GM19372 (cell line): Measurements from ENCODE around the gene SHISA7.
"Not testable (repeated sequence)": the region's sequence is repeated elsewhere in the genome, so short reads cannot be mapped to it uniquely, and the experiment has no call there.

Source experiments
- ATAC-seq: cut with Tn5 transposase; IDR thresholded peaks from one replicate; pipeline ENCODE4 v1.9.1; 2021; ENCODE audit warnings: mild to moderate bottlenecking, low read depth, moderate library complexity; ENCODE audit not compliant: unreplicated experiment

Gene SHISA7

GRCh38 chr19:55423225-55424005 is 19.7 kb downstream of the SHISA7 start:
- ATAC-seq = no peak

- ATAC-seq = not testable (repeated sequence)
These were observed 21.8 kb downstream of the SHISA7 start for GRCh38 chr19:55421281-55421680.

- no peak for ATAC-seq
These were observed 23.4 kb downstream of the SHISA7 start for GRCh38 chr19:55419624-55420236.

DNA sequence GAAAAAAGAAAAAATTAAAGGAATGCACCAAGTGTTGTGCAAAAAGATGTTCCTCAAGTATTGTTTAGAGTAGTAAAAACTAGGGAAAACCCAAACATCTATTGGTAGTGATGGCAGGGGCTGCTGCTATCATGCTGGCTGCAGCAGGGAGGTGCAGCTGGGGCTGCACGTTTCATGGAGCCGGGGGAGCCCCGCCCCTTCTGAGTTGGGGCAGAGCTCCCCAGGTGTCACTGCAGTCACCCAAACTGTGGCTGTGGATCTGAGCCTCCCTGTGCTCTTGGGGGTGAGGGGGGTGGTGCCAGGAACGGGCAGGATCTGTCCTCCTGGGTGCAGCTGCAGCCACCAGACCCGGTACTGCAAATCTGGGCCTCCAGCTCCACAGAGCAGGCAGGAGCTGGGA is 24.0 kb downstream of the SHISA7 start:
- ATAC-seq = no peak

DNA sequence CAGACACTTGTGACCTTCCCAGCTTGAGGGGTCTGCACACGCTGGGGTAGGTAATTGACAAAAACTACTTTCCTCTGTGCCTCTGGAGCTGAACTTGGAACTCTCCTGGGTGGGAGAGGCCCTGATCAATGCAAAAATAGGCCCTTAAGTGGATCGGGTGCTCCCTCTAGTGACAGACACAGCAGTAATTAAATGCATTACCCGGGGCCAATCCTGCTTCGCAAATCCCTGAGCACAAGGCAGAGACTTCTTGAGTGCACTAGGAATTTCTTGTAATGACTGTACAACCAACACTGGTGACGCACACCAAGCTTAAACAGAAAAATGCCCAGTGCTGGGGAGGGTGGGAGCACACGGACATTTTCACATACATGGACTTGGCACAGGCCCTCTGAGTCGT is 24.9 kb downstream of the SHISA7 start:
- no peak for ATAC-seq

- no peak for ATAC-seq
These were observed 32.9 kb downstream of the SHISA7 start for GRCh38 chr19:55410168-55410567.

DNA sequence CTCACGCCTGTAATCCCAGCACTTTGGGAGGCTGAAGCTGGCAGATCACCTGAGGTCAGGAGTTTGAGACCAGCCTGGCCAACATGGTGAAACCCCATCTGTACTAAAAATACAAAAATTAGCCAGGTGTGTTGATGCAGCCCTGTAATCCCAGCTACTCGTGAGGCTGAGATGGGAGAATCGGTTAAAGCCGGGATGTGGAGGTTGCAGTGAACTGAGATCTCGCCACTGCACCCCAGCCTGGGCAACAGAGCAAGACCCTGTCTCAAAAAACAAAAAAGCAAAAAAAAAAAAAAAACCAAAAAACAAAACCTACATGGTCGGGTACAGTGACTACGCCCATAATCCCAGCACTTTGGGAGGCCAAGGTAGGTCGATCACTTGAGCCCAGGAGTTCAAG is 33.9 kb downstream of the SHISA7 start:
- ATAC-seq = not testable (repeated sequence)

DNA sequence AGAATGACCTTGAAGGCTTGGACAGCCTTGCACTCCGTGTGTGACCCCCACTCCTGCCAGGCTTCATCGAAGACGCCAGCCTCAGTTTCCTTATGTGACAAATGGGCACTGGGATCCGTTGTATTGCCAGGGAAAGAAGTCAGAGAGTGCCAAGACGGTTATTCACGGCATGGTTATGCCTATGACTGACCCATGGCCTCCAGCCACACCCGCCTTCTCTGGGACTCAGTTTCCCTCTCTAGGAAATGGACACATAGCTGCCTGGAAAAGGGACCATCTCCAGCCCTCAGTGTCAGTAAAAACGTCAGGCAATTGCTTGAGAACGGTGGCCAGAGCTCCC is 34.6 kb downstream of the SHISA7 start:
- ATAC-seq = no peak

- peak; percentile 72 for ATAC-seq
These were observed 35.1 kb downstream of the SHISA7 start for GRCh38 chr19:55407800-55408532.

DNA sequence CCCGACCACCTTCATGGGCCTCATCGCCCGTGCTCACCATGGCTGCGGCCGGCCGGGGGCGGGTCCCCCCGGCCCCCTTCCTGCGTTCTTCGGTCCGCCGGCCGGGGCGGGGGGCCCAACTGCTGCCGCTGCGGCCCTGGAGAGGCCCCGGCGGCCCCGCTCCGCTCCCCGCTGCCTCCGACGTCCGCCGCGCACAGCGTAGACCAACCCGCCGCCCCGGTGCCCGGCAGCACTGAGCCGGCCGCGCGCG is 35.6 kb downstream of the SHISA7 start, which contains the start of gene UBE2S:
TSS of gene UBE2S (minus strand) at position 239 of the 250 bp plus-strand sequence. CDS start at position 40, 199 bp downstream.
- ATAC-seq = not testable (repeated sequence)

GRCh38 chr19:55406826-55407549 is 36.1 kb downstream of the SHISA7 start:
- no peak for ATAC-seq

GRCh38 chr19:55406091-55406825 is 36.8 kb downstream of the SHISA7 start:
- no peak for ATAC-seq

DNA sequence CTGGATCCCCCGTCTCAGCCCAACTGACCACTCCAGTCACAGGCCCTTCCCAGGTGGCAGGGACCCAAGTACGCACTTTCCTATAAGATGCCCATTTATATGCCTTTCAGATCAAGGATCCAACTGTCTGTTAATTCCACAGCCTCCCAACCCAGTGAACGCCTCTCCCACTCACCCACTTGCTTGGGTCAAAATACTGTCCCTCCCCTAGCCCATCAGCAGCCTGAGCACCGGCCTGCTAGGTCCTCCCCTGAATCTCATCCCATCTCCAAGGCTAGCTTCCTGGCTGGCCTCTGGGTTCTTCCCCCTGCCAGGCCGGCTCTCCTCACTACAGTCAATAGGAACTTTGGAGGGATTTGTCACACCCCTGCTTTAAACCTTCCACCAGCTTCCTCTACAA is 37.5 kb downstream of the SHISA7 start:
- no peak for ATAC-seq

DNA sequence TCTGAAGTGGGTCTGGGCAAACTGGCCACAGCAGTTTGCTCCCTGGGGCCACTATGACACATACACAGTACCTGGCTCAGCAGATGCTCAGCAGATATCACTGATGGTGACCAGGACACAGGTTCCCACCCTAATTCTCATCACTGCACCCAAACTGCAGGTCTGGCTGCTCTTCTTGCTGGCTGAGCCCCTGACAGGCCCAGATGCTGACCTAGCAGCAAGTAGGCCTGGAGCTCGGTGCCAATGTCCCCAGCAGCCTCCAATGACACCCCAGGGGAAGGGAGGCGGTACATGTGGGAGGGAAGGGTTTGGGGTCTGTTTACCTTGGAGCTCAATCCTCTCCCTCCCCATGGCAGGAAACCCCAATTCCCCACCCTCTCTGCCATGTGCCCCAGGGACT is 40.6 kb downstream of the SHISA7 start:
- ATAC-seq = no peak

- ATAC-seq = not testable (repeated sequence)
These were observed 41.7 kb downstream of the SHISA7 start for GRCh38 chr19:55401390-55401789.

DNA sequence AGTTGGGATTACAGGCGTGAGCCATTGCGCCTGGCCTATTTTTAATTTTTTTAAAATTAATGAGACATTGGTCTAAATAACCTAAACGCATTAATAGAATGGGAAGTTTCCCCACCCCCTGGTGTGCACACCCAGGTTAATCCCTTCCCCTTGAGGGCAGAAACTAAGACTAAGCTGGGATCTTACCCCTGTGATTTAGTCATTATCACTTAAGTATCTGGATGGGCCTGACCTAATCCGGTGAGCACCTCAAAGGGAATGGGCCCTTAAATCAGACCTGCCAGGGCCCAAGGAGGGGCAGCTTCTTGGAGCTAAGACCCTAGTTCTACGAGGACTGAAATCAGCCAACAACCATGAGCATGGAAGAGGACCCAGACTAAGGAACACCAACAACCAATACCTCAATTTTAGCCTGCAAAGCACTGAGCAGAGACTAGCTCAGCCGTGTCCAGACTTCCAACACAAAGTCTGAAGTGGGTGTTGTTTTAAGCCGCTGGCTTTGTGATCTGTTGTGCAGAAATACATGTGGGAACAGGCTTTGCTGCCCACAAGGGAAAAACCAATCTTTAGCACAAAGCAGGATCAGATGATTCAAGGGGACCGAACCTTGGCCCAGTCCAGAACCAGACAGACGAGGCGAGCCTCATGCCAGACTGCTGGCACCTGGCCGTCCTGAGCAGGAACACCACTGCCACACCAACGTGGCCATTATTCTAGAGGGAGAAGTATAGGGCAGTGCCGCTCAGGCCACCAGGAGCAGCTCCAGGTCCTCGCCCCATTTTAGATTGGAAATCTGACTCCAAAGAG is 42.6 kb downstream of the SHISA7 start:
- ATAC-seq = no peak

GRCh38 chr19:55398200-55398925 is 44.7 kb downstream of the SHISA7 start:
- ATAC-seq = no peak

- ATAC-seq = no peak
These were observed 50.0 kb downstream of the SHISA7 start for GRCh38 chr19:55392820-55393761.
